Measurements from ENCODE around the gene PTBP1. TPM values are rescaled to one million over a fixed set of nuclear protein-coding genes. Genes with fewer than 3 reads are reported as not detected.

Gene PTBP1
- total and polyA plus RNA-seq, 2 experiments from 2014 or later, result 539 to 632 TPM

DNA sequence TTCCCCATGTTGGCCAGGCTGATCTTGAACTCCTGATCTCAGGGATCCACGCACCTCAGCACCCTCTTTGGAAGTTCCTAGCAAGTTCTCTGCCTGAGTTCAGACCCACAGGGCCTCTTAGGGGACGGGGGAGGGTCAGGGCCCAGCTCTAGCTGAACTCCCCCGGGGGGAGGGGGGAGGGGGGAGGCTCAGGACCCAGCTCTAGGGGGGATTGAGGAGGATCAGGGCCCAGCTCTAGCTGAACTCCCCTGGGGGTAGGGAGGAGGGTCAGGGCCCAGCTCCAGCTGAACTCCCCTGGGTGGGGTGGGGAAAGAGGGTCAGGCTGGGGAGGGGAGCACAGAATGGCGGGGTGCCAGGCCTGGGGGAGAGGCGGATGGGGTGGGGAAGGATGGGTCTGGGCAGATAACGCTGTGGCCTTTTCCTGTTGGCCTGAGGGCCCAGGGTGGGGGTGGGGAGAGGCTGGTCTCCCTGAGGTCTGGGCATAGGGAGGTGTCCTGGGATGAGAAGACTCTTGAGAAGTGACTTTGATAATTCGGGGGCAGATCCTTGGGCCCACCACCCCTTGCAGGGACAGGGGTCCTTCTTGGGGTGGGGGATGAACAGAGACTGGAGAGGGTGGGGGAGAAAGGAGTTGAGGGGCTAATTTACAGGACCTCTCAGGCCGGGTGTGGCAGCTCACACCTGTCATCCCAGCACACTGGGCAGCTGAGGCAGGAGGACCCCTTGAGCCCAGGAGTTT is 5.5 kb upstream of the PTBP1 start (continued):
- TF ChIP-seq ZNF114 (CRISPR knock-in tag; IDR thresholded peaks at IDR 0.05), result no peak
- TF ChIP-seq EZH2 (IDR thresholded peaks at IDR 0.05; ENCODE audit: low read depth, unreplicated experiment), result no peak
- no peak for TF ChIP-seq ZNF331 (CRISPR knock-in tag; IDR thresholded peaks at IDR 0.05; ENCODE audit: low read depth)
- TF ChIP-seq, protein P1, sequence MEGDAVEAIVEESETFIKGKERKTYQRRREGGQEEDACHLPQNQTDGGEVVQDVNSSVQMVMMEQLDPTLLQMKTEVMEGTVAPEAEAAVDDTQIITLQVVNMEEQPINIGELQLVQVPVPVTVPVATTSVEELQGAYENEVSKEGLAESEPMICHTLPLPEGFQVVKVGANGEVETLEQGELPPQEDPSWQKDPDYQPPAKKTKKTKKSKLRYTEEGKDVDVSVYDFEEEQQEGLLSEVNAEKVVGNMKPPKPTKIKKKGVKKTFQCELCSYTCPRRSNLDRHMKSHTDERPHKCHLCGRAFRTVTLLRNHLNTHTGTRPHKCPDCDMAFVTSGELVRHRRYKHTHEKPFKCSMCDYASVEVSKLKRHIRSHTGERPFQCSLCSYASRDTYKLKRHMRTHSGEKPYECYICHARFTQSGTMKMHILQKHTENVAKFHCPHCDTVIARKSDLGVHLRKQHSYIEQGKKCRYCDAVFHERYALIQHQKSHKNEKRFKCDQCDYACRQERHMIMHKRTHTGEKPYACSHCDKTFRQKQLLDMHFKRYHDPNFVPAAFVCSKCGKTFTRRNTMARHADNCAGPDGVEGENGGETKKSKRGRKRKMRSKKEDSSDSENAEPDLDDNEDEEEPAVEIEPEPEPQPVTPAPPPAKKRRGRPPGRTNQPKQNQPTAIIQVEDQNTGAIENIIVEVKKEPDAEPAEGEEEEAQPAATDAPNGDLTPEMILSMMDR (conservative IDR thresholded peaks at IDR 0.05; ENCODE audit: low read depth in 2 of 2), result no peak
- no peak for TF ChIP-seq JUNB (IDR thresholded peaks at IDR 0.05; ENCODE audit: unreplicated experiment)

DNA sequence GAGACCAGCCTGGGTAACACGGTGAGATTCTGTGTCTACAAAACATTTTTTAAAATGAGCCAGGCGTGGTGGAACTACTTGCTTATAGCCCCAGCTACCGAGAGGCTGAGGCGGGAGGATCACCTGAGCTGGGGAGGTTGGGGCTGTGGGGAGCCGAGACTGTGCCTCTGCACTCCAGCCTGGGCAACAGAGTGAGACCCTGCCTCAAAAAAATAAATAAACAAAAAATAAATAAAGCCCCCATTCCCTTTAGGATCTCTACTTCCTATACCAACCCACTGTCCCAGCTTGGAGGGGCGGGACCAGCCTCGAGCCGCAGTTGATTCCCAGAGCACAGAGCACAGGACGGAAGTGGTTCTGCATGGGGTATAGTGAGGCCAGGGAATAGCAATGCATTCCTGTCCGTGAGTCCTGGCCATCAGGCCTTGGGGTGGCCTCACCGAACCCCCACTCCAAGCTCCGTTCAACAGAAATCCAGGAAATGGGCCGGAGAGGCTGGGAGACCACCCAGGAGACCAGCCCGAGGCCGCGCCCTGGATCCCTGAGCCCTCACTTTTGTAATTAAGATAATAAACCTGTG is 4.9 kb upstream of the PTBP1 start:
- Histone ChIP-seq H3K9me2 (ENCODE audit: insufficient read depth) (no peaks in the 10 kb centered on the region), H3F3A (replicated peaks; ENCODE audit: low read depth) (peaks cover 31% of the 10 kb centered on the region), H3K79me2 (replicated peaks; ENCODE audit: insufficient read depth) (0 out of 2 replicates have a peak, but pooled peaks cover 3% of the 10 kb centered on the region), H3K27ac (ENCODE audit: low read depth) (0 out of 2 replicates have a peak overlapping the region, but pooled peaks have one; percentile 50), H4K20me1 (replicated peaks; ENCODE audit: insufficient read depth) (no peaks in the 10 kb centered on the region), H3K4me3 (no peak overlapping the region), H3K4me2 (peak overlapping the region; percentile 40; the same call in 1 of the 2 replicates), H3K36me3 (ENCODE audit: insufficient read depth) (no peaks in the 10 kb centered on the region), H2AFZ (no peak overlapping the region), H3K27me3 (ENCODE audit: insufficient read depth) (no peaks in the 10 kb centered on the region), H3K4me1 (ENCODE audit: insufficient read depth) (peaks cover 42% of the 10 kb centered on the region)
- ATAC-seq (no peak), DNase-seq (ENCODE audit: low spot score) (peak; percentile 48)
- Mint-ChIP-seq H3K4me3 (no peak overlapping the region), H3K9me3 (no peaks in the 10 kb centered on the region), H3K4me1 (peaks cover 32% of the 10 kb centered on the region), H3K27ac (0 out of 2 replicates have a peak overlapping the region, but pooled peaks have one; percentile 41), H3K27me3 (ENCODE audit: insufficient read depth, low read depth, poor library complexity) (peaks cover 8% of the 10 kb centered on the region), H3K36me3 (ENCODE audit: low read depth) (no peaks in the 10 kb centered on the region; the same call in 2 of the 3 replicates)
- TF ChIP-seq STAT1 (IDR thresholded peaks at IDR 0.05; ENCODE audit: unreplicated experiment) (no peak), NANOG (IDR thresholded peaks at IDR 0.05; ENCODE audit: borderline replicate concordance) (no peak), ZNF331 (CRISPR knock-in tag; IDR thresholded peaks at IDR 0.05; ENCODE audit: low read depth) (no peak), POLR2AphosphoS5 (IDR thresholded peaks at IDR 0.05; ENCODE audit: low read depth) (no peak), CREB1 (CRISPR knock-in tag; IDR thresholded peaks at IDR 0.05; ENCODE audit: low read depth) (no peak), JUNB (IDR thresholded peaks at IDR 0.05; ENCODE audit: unreplicated experiment) (no peak), EZH2 (IDR thresholded peaks at IDR 0.05; ENCODE audit: low read depth, unreplicated experiment) (no peak), ZNF114 (CRISPR knock-in tag; IDR thresholded peaks at IDR 0.05) (no peak)
- TF ChIP-seq, protein P2, sequence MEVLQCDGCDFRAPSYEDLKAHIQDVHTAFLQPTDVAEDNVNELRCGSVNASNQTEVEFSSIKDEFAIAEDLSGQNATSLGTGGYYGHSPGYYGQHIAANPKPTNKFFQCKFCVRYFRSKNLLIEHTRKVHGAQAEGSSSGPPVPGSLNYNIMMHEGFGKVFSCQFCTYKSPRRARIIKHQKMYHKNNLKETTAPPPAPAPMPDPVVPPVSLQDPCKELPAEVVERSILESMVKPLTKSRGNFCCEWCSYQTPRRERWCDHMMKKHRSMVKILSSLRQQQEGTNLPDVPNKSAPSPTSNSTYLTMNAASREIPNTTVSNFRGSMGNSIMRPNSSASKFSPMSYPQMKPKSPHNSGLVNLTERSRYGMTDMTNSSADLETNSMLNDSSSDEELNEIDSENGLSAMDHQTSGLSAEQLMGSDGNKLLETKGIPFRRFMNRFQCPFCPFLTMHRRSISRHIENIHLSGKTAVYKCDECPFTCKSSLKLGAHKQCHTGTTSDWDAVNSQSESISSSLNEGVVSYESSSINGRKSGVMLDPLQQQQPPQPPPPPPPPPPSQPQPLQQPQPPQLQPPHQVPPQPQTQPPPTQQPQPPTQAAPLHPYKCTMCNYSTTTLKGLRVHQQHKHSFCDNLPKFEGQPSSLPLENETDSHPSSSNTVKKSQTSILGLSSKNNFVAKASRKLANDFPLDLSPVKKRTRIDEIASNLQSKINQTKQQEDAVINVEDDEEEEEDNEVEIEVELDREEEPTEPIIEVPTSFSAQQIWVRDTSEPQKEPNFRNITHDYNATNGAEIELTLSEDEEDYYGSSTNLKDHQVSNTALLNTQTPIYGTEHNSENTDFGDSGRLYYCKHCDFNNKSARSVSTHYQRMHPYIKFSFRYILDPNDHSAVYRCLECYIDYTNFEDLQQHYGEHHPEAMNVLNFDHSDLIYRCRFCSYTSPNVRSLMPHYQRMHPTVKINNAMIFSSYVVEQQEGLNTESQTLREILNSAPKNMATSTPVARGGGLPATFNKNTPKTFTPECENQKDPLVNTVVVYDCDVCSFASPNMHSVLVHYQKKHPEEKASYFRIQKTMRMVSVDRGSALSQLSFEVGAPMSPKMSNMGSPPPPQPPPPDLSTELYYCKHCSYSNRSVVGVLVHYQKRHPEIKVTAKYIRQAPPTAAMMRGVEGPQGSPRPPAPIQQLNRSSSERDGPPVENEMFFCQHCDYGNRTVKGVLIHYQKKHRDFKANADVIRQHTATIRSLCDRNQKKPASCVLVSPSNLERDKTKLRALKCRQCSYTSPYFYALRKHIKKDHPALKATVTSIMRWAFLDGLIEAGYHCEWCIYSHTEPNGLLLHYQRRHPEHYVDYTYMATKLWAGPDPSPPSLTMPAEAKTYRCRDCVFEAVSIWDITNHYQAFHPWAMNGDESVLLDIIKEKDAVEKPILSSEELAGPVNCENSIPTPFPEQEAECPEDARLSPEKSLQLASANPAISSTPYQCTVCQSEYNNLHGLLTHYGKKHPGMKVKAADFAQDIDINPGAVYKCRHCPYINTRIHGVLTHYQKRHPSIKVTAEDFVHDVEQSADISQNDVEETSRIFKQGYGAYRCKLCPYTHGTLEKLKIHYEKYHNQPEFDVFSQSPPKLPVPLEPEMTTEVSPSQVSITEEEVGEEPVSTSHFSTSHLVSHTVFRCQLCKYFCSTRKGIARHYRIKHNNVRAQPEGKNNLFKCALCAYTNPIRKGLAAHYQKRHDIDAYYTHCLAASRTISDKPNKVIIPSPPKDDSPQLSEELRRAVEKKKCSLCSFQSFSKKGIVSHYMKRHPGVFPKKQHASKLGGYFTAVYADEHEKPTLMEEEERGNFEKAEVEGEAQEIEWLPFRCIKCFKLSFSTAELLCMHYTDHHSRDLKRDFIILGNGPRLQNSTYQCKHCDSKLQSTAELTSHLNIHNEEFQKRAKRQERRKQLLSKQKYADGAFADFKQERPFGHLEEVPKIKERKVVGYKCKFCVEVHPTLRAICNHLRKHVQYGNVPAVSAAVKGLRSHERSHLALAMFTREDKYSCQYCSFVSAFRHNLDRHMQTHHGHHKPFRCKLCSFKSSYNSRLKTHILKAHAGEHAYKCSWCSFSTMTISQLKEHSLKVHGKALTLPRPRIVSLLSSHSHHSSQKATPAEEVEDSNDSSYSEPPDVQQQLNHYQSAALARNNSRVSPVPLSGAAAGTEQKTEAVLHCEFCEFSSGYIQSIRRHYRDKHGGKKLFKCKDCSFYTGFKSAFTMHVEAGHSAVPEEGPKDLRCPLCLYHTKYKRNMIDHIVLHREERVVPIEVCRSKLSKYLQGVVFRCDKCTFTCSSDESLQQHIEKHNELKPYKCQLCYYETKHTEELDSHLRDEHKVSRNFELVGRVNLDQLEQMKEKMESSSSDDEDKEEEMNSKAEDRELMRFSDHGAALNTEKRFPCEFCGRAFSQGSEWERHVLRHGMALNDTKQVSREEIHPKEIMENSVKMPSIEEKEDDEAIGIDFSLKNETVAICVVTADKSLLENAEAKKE (CRISPR knock-in tag; IDR thresholded peaks at IDR 0.05), result no peak
- TF ChIP-seq, protein P3, sequence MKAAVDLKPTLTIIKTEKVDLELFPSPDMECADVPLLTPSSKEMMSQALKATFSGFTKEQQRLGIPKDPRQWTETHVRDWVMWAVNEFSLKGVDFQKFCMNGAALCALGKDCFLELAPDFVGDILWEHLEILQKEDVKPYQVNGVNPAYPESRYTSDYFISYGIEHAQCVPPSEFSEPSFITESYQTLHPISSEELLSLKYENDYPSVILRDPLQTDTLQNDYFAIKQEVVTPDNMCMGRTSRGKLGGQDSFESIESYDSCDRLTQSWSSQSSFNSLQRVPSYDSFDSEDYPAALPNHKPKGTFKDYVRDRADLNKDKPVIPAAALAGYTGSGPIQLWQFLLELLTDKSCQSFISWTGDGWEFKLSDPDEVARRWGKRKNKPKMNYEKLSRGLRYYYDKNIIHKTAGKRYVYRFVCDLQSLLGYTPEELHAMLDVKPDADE (IDR thresholded peaks at IDR 0.05), result no peak
- TF ChIP-seq, protein P1 (conservative IDR thresholded peaks at IDR 0.05; ENCODE audit: low read depth in 2 of 2), result no peak
